GF-D8 (cell line): Measurements from ENCODE around the gene ABCD4.

Experiments used
- DNase-seq: peaks from one replicate; lab custom pipeline; 2025; lab: John Stamatoyannopoulos, UW

Gene ABCD4

GRCh38 chr14:74259513-74259912 lies 43.2 kb downstream of the ABCD4 start:
- no peak for DNase-seq

- no peak for DNase-seq
Observed at GRCh38 chr14:74258764-74259035, 44.0 kb downstream of the ABCD4 start.

DNA sequence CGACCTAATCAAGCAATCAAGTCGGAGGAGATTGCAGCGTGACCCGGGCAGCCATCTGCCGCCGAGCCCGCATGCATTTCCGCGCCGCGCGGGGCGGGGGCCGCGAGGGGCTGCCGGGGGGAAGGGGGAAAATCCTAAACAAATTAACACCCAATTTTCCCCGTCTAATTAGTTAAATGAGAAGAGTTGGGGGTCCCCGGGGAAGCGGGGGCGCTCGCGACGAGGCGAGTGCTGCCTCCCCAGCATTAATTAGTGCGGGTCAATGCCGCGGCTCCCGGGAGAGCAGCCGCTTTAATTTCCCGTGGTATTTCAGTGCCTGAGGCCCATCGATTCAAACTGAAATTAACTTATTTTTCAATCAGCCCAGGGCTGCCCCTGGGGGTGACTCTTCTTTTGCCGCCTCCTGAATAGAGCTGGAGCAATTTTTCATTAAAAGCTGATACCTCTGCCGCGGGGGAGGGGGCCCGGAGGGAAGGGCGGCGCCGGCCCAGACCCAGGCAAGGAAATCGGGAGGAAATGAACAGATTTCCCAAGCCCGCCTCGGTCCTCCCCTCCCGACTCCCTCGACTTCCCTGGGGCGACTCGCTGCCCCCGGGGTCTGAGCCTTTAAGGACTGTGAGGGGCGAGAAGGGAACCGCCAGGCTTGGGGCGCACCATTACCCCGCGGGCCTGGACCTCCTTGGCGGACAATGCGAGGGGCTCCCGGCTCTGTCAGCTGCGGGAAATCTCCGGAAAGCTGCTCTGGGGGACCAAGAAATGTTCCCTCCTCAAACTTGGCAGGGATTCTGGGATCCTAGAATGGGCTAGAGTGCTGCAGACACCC lies 44.6 kb downstream of the ABCD4 start:
- no peak for DNase-seq

- no peak for DNase-seq
Observed at GRCh38 chr14:74257078-74257940, 45.4 kb downstream of the ABCD4 start.

DNA sequence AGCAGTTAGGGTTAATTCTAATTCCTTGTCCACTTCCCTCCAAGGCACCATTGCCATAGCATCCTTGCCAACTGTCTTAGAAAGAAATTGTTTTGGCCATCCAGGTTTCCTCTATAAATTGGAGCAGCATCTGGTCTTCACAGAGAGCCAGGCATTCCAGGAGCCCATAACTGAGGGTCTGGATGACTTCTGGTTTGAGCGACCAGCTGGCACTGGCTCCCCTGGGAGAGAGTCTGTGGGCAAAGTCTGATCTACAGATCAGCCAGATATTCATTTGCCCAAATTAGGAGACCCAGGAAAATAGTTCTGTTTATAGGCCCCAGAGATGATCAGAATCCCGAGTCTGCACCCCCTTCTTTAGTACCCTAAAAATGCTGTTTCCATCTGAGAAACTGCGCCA lies 47.5 kb downstream of the ABCD4 start:
- DNase-seq: no peak

DNA sequence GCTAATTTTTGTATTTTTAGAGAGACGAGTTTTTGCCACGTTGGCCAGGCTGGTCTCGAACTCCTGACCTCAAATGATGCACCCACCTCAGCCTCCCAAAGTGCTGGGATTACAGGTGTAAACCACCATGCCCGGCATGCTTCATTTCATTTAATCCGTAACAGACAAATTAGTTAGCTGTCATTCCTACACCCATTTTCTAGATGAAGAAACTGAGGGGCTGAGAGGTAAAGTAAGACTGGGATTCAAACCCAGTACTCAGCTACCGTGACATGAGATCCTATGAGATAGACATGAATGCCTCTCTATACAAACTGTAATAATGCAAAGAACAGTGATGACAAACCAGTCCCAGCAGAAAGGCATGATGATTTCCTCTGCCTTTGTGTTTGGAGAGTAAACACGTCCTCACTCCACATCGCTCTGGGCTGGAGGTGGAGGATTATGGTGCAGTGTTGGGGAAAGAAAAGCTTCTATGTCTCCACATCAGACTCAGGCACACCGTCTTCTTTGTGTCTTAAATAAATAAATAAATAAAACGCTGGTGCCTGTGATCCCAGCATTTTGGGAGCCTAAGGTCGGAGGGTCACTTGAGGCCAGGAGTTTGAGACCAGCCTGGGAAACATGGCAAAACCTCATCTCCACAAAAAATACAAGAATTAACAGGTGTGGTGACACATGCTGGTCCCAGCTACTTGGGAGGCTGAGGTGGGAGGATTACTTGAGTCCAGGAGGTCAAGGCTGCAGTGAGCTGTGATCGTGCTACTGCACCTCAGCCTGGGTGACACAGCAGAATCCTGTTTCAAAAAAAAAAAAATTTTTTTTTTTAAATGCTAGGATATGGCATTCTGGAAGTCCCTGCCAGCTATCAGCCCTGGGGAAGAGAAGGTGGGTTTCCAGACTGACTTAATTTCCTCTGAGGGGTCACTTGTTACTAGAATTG lies 53.0 kb downstream of the ABCD4 start:
- DNase-seq: no peak

- no peak for DNase-seq
Observed at GRCh38 chr14:74248017-74248416, 54.7 kb downstream of the ABCD4 start.

DNA sequence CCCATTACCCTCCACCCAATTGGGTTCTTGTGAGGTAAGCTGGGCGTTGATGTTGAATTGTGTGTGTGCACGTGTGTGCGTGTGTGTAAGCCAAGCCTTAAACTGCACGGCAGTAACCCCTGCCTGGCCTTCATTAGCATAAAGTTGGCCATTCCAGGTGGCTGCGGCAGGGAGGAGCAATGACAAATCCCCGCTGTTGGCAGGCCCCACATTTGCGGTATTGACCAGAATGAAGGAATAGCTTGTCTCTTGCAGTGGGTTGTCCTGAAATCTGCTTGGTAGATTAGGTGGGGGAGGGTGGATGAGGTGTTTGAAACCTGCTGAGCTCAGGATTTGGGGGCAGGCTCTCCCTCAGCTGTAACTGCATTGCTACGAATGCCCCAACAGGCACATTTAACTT lies 56.2 kb downstream of the ABCD4 start:
- DNase-seq: no peak

DNA sequence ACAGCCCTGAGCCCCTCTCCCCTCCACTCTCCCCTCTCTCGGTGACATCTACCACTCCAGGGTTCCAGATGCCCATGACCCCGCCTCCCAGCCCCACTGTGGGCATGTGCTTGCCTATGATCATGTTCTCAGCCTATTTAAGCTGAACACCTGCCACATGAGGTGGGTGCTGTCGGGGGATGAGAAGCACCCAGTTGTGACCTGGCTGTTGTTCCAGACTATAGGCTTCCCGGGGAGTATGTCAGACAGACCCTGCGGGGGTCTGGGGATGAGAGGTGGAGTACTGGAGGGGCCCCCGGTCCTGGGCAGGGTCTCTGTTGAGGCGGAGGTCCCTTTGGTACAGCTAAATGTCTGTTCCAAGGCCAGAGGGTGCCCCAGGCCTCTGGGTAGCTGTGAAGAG lies 57.4 kb downstream of the ABCD4 start:
- DNase-seq: no peak

DNA sequence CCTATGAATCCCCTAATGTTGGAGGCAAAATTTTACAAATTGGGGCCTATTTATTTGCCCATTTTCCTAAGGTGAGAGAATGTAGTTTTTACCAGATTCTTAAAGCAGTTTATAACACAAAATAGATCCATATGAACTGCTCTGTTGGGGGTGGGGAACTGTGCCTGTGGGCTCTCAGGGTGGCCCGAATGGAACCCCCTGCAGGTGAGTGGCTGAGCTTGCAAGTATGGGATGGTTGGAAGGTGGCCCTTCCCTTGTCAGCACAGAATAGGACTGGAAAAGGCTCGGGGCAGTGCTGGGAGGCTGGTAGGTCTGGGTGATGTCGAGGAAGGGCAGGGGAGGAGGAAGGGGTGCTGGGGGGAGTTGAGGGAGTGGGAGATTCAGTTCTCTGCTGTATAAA lies 58.6 kb downstream of the ABCD4 start:
- no peak for DNase-seq

- no peak for DNase-seq
Observed at GRCh38 chr14:74243051-74243450, 59.7 kb downstream of the ABCD4 start.

GRCh38 chr14:74242780-74243042 lies 60.0 kb downstream of the ABCD4 start:
- no peak for DNase-seq

DNA sequence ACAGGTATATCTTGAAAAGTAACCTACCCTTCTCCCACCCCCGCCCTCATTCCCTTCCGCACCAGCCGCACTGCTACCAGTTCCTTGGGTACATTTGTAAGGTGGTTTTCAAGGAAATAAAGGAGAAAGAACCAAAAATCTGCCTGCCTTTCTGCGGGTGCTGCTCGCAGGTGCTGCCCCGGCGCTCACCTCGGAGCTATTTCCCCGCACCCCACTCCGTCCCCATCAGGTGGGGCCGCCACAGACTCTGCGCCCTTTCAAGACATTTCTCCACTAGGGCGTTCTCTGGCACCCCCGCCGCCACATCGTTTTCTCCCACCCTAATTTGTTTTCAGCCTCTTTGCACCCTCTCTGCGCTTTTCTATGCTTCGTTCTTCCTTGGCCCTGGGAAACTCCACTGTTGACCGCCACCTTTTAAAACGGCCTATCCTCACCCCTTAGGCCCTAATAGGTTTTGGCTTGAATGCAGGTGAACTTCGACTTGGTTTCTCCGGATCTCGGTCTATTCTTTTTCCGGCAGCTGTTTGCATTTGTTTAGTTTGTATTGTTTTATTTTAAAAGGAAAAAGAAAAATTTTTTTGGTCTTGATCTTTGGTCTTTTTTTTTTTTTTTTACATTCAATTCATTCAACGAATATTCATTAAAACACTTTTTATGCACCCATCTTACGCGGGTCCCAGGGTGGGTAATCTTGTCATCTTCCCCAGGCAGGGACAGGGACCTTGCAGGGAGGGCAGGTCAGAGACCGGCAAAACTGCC lies 60.5 kb downstream of the ABCD4 start:
- DNase-seq: no peak

- DNase-seq: no peak
Observed at GRCh38 chr14:74241652-74242017, 61.1 kb downstream of the ABCD4 start.

GRCh38 chr14:74240794-74241651 lies 61.7 kb downstream of the ABCD4 start:
- DNase-seq: no peak

DNA sequence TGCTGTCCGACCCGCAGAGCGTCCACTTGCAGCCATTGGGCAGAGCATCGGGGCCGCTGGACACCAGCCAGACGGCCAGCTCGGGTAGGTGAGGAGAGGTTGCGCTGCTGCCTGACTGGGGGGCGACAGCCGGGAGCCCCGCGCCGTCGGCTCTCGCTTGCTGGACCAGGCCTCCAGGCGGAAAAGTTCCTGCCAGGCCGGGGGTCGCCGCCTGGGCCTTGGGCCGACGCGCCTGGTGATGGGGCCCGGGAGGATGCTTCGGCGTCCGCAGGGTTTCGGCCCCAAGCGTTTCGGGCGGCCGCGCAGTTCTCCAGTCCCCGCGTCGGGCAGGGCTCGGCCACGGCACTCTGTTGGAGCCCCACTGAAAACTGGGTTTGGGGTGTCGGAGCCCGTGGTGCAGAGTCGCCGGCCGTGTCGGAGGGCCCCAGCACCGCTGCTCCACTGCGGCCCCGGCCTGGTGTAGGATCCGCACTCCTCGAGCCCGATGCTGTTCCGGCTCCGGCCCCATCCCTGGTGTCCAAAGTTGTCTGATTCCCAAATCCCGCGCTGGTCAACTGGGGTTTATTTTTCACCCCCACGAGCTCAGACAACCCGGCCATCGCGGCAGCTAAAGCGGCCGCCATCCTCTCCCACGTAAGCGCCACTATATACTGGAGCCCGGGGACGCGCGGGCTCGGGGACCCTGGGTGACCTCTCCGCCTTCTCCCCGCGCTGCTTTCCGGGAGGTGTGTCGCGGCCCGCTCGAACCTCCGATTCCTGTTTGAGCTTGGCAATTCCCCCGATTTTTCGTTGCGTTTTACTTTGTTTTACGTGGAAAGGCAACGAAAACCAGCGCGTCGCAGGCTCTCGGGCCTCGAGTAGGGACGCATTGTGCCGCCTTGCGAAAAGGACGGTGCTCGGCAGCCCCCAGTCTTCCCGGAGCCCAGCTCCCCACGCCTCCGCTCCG lies 62.6 kb downstream of the ABCD4 start:
- DNase-seq: no peak

DNA sequence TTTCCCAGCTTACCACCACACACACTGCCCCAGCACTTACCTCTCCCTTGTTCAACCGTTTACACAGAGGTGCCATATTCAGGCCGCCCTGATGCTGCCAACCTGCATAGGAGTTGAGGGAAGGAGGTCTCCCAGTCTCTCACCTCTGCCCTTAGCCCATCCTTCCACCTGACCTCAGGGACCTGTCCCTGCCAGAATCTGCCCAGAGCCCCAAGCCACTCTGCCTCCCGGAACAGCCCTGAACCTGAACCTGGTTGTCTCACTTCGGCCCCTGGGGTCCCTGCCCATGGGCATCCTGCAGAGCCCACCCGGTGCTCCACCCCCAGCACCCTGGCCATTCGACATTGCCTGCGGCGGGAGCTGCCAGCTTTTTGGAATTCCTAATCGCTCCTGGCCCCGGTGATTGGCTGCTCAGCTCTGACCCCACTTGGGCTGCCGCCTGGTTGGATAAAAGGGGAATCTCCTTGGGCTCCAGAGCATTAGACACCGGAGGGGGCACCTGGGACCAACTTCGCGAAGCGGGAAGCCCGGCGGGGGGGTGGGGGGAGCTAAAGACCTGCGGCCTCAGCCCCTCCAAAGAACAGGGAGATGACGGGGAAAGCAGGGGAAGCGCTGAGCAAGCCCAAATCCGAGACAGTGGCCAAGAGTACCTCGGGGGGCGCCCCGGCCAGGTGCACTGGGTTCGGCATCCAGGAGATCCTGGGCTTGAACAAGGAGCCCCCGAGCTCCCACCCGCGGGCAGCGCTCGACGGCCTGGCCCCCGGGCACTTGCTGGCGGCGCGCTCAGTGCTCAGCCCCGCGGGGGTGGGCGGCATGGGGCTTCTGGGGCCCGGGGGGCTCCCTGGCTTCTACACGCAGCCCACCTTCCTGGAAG lies 63.5 kb downstream of the ABCD4 start, which contains the start of gene VSX2:
Gene VSX2 (plus strand): TSS at position 476 of the 874 bp plus-strand sequence. CDS start 113 bp downstream, at position 589.
- no peak for DNase-seq

GRCh38 chr14:74237441-74237840 lies 65.3 kb downstream of the ABCD4 start:
- DNase-seq: no peak
